OCI-LY1 (cell line): ENCODE data around the gene DPF3.

Experiments
- EZH2 ChIP-seq: fragments of 200-600 bp; sonication (generic), shearing (Covaris generic); IDR thresholded peaks from 2 replicates; pipeline ENCODE4 v1.8.0; 2017; ENCODE audit warnings: borderline replicate concordance, mixed run types, mild to moderate bottlenecking, antibody characterized with exemption, low read length, moderate library complexity, mixed read lengths
- TF ChIP-seq, protein P1 (sequence below): fragments of 200-600 bp; sonication (generic), shearing (Covaris generic); IDR thresholded peaks from 2 replicates; pipeline ENCODE4 v1.5.1; 2017; ENCODE audit warnings: mild to moderate bottlenecking, antibody characterized with exemption, low read length, moderate library complexity, mixed read lengths

DNA sequence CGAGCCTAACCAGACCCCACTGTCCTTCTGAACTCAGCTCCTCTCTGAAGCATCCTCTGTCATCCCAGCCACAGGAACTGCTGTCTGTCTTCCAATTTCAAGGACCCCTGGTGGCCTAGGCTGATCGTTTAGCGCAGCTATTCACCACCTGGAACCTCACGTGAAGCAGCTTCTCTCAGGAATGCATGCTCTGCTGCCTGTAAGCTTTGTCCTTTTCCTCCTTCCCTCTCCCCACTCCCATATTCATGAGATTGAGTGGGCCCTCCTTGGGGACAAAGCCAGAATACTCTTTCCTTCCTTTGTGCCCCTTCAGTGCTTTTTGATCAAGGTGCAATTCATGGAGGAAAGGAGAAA lies 17.2 kb downstream of the DPF3 start:
- TF ChIP-seq, protein P1, sequence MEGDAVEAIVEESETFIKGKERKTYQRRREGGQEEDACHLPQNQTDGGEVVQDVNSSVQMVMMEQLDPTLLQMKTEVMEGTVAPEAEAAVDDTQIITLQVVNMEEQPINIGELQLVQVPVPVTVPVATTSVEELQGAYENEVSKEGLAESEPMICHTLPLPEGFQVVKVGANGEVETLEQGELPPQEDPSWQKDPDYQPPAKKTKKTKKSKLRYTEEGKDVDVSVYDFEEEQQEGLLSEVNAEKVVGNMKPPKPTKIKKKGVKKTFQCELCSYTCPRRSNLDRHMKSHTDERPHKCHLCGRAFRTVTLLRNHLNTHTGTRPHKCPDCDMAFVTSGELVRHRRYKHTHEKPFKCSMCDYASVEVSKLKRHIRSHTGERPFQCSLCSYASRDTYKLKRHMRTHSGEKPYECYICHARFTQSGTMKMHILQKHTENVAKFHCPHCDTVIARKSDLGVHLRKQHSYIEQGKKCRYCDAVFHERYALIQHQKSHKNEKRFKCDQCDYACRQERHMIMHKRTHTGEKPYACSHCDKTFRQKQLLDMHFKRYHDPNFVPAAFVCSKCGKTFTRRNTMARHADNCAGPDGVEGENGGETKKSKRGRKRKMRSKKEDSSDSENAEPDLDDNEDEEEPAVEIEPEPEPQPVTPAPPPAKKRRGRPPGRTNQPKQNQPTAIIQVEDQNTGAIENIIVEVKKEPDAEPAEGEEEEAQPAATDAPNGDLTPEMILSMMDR: no peak
- no peak for TF ChIP-seq EZH2
